Neural cell (in vitro differentiated cells): ENCODE data around the gene SSBP3. TPM values are rescaled to one million over a fixed set of nuclear protein-coding genes. Genes with fewer than 3 reads are reported as not detected.

Experiments used
- H2AFZ ChIP-seq: fragments of 200-600, 300-800 bp; sonication (generic), shearing (Covaris generic); 2 replicates; pipeline ENCODE4 v1.6.0; 2014; ENCODE audit warnings: low read depth, mild to moderate bottlenecking, antibody characterized with exemption, low read length, moderate library complexity
- H3F3A ChIP-seq: fragments of 200-600 bp; shearing (Covaris generic); 2 replicates; pipeline ENCODE4 v1.6.1; 2016; ENCODE audit warnings: mild to moderate bottlenecking, moderate library complexity, mixed read lengths, antibody characterized with exemption, low read length; ENCODE audit not compliant: insufficient read depth, poor library complexity, severe bottlenecking
- H3K27ac ChIP-seq: fragments of 200-600, 300-800 bp; sonication (generic), shearing (Covaris generic); 2 replicates; pipeline ENCODE4 v1.5.1; 2014; ENCODE audit warnings: mild to moderate bottlenecking, low read length, moderate library complexity
- H3K27me3 ChIP-seq: fragments of 300-800, 200-600 bp; sonication (generic), shearing (Covaris generic); 2 replicates; pipeline ENCODE4 v1.6.0; 2014; ENCODE audit warnings: mild to moderate bottlenecking, low read depth, low read length, moderate library complexity; ENCODE audit not compliant: insufficient read depth
- H3K36me3 ChIP-seq: fragments of 300-800, 200-600 bp; sonication (generic), shearing (Covaris generic); 2 replicates; pipeline ENCODE4 v1.5.1; 2014; ENCODE audit warnings: mild to moderate bottlenecking, antibody characterized with exemption, low read length, moderate library complexity; ENCODE audit not compliant: insufficient read depth
- H3K4me2 ChIP-seq: fragments of 300-800, 200-600 bp; sonication (generic), shearing (Covaris generic); 2 replicates; pipeline ENCODE4 v1.6.0; 2014; ENCODE audit warnings: mild to moderate bottlenecking, low read length
- H3K4me3 ChIP-seq: fragments of 300-800, 200-600 bp; sonication (generic), shearing (Covaris generic); 2 replicates; pipeline ENCODE4 v1.5.1; 2014; ENCODE audit warnings: mild to moderate bottlenecking, low read length, moderate library complexity
- H3K79me2 ChIP-seq: fragments of 200-600 bp; shearing (Covaris generic); replicated peaks from 2 replicates; pipeline ENCODE4 v1.6.0; 2014; ENCODE audit warnings: mild to moderate bottlenecking, low read length, moderate library complexity; ENCODE audit not compliant: insufficient read depth
- H3K9ac ChIP-seq: fragments of 300-800, 200-600 bp; sonication (generic), shearing (Covaris generic); 2 replicates; pipeline ENCODE4 v1.6.1; 2016; ENCODE audit warnings: mild to moderate bottlenecking, low read length, mixed read lengths
- H3K9me2 ChIP-seq: fragments of 200-600 bp; shearing (Covaris generic); 2 replicates; pipeline ENCODE4 v1.6.1; 2016; ENCODE audit warnings: mild to moderate bottlenecking, low read length, mixed read lengths; ENCODE audit not compliant: insufficient read depth
- H3K9me3 ChIP-seq: fragments of 200-600, 300-800 bp; sonication (generic), shearing (Covaris generic); 2 replicates; pipeline ENCODE4 v1.6.1; 2016; ENCODE audit warnings: mild to moderate bottlenecking, mixed run types, low read length, moderate library complexity, mixed read lengths
- H4K20me1 ChIP-seq: fragments of 200-600 bp; shearing (Covaris generic); 2 replicates; pipeline ENCODE4 v1.6.1; 2016; ENCODE audit warnings: mild to moderate bottlenecking, mixed run types; ENCODE audit not compliant: insufficient read depth
- CTCF ChIP-seq: fragments of 450-650 bp; IDR thresholded peaks from 2 replicates; pipeline ENCODE4 v1.5.1; 2014; ENCODE audit warnings: antibody characterized with exemption, mild to moderate bottlenecking, moderate library complexity; ENCODE audit not compliant: poor library complexity, severe bottlenecking
- EP300 ChIP-seq: fragments of 450-650 bp; conservative IDR thresholded peaks from 2 replicates; pipeline ENCODE4 v1.6.1; 2014; ENCODE audit warnings: antibody characterized with exemption, mild to moderate bottlenecking, moderate library complexity; ENCODE audit not compliant: poor library complexity, severe bottlenecking
- EZH2 ChIP-seq: fragments of 200-600, 300-800 bp; shearing (Covaris generic), sonication (generic); IDR thresholded peaks from 2 replicates; pipeline ENCODE4 v1.6.1; 2014; ENCODE audit warnings: antibody characterized with exemption, low read length, borderline replicate concordance, mild to moderate bottlenecking; ENCODE audit not compliant: insufficient read depth, poor library complexity, severe bottlenecking
- MXI1 ChIP-seq: fragments of 450-650 bp; conservative IDR thresholded peaks from 2 replicates; pipeline ENCODE4 v1.6.1; 2014; ENCODE audit warnings: antibody characterized with exemption, mild to moderate bottlenecking; ENCODE audit not compliant: poor library complexity, severe bottlenecking
- POLR2AphosphoS5 ChIP-seq: IDR thresholded peaks from 2 replicates; pipeline ENCODE4 v1.6.1; 2012
- RAD21 ChIP-seq: fragments of 450-650 bp; conservative IDR thresholded peaks from 2 replicates; pipeline ENCODE4 v1.6.1; 2014; ENCODE audit warnings: antibody characterized with exemption, mild to moderate bottlenecking, moderate library complexity
- REST ChIP-seq: IDR thresholded peaks from 2 replicates; pipeline ENCODE4 v1.6.1; 2012; ENCODE audit warnings: borderline replicate concordance
- SMC3 ChIP-seq: fragments of 450-650 bp; conservative IDR thresholded peaks from 2 replicates; pipeline ENCODE4 v1.6.1; 2014; ENCODE audit warnings: antibody characterized with exemption, mild to moderate bottlenecking, moderate library complexity; ENCODE audit not compliant: poor library complexity
- TAF1 ChIP-seq: IDR thresholded peaks from 2 replicates; pipeline ENCODE4 v1.6.1; 2012; ENCODE audit warnings: low read depth
- polyA plus RNA-seq: library from polyadenylated mRNA; depleted of rRNA; stranded (reverse); fragments of >200 nt; gene quantifications from 2 replicates; pipeline ENCODE4 v1.2.3, GENCODE V29; 2014

SSBP3 gene
- polyA plus RNA-seq, 1 donor from 2014 or later, result 77.4 TPM

- Histone ChIP-seq H2AFZ (no peak overlapping the region), H3K27me3 (no peaks in the 10 kb centered on the region), H3K4me3 (peak overlapping the region; percentile 61), H3K4me2 (no peak overlapping the region), H4K20me1 (peaks cover 17% of the 10 kb centered on the region), H3F3A (no peaks in the 10 kb centered on the region), H3K79me2 (peaks cover 94% of the 10 kb centered on the region), H3K9ac (no peak overlapping the region), H3K27ac (peak overlapping the region; percentile 84), H3K9me3 (no peaks in the 10 kb centered on the region), H3K9me2 (no peaks in the 10 kb centered on the region), H3K36me3 (no peaks in the 10 kb centered on the region)
- TF ChIP-seq REST (no peak), POLR2AphosphoS5 (no peak), EZH2 (no peak), CTCF (no peak), TAF1 (no peak)
These were observed 51.3 kb downstream of the SSBP3 start for GRCh38 chr1:54354899-54355298.

GRCh38 chr1:54353959-54354358, 52.2 kb downstream of the SSBP3 start:
- no peak overlapping the region for H3K27ac ChIP-seq
- no peak overlapping the region for H2AFZ ChIP-seq
- H4K20me1 ChIP-seq, result peaks cover 22% of the 10 kb centered on the region

More at GRCh38 chr1:54353959-54354358, 52.2 kb downstream of the SSBP3 start:
- Histone ChIP-seq H3F3A (no peaks in the 10 kb centered on the region), H3K4me2 (no peak overlapping the region), H3K79me2 (peaks cover 92% of the 10 kb centered on the region), H3K9me3 (no peaks in the 10 kb centered on the region), H3K27me3 (no peaks in the 10 kb centered on the region), H3K9me2 (no peaks in the 10 kb centered on the region), H3K4me3 (no peak overlapping the region), H3K36me3 (no peaks in the 10 kb centered on the region), H3K9ac (no peak overlapping the region)
- no peak for TF ChIP-seq TAF1
- TF ChIP-seq POLR2AphosphoS5, result no peak
- TF ChIP-seq CTCF, result no peak
- no peak for TF ChIP-seq RAD21
- no peak for TF ChIP-seq MXI1
- no peak for TF ChIP-seq EP300
- TF ChIP-seq EZH2, result no peak
- no peak for TF ChIP-seq REST
- TF ChIP-seq SMC3, result no peak
